ENCODE data around the gene ZNHIT3.
A peak's percentile ranks its signal among the peaks of the same experiment; 100 is the strongest.

Gene ZNHIT3

GRCh38 chr17:36534840-36535668, 48.6 kb downstream of the ZNHIT3 start, which contains the start of the genes MYO19 and PIGW:
TSS of gene MYO19 (minus strand) at chr17:36534868. CDS start at chr17:36532538, 2,330 bp downstream.
TSS of gene PIGW (plus strand) at chr17:36534987. CDS start at chr17:36537102, 2,115 bp downstream.
- Histone ChIP-seq H3K27me3 (ENCODE audit: insufficient read depth, low read length) (no peaks in the 10 kb centered on the region), H2BK12ac (ENCODE audit: low read length) (peak within 1 kb of the TSS; percentile 18), H3K18ac (ENCODE audit: low read length) (peak within 1 kb of the TSS; percentile 77), H2BK120ac (ENCODE audit: insufficient read depth, low read length, poor library complexity) (peak within 1 kb of the TSS; percentile 89), H3K79me1 (ENCODE audit: low read length) (peaks cover 19% of the 10 kb centered on the region), H2BK5ac (ENCODE audit: low read depth, low read length, poor library complexity) (peak within 1 kb of the TSS; percentile 68), H2AK5ac (ENCODE audit: low read length) (peak within 1 kb of the TSS; percentile 92), H3K4ac (ENCODE audit: low read depth, low read length) (peak within 1 kb of the TSS; percentile 74), H3K27ac (ENCODE audit: low read depth, low read length) (peak within 1 kb of the TSS; percentile 89), H3K23ac (ENCODE audit: low read length) (no peak within 1 kb of the TSS), H3K4me2 (ENCODE audit: low read length) (peak within 1 kb of the TSS; percentile 78), H3K14ac (ENCODE audit: low read length) (peak within 1 kb of the TSS; percentile 98), H3K4me1 (ENCODE audit: control insufficient read depth in 1 of 2, insufficient read depth in 2 of 2, low read length in 2 of 2) (peaks cover 0 to 8% of the 10 kb centered on the region in 2 experiments), H4K8ac (ENCODE audit: low read depth, low read length) (peak within 1 kb of the TSS; percentile 95), H3K79me2 (ENCODE audit: control insufficient read depth, insufficient read depth, low read length, poor library complexity) (peaks cover 12% of the 10 kb centered on the region), H4K91ac (ENCODE audit: low read depth, low read length) (peak within 1 kb of the TSS; percentile 95), H4K12ac (ENCODE audit: low read depth, low read length) (peak within 1 kb of the TSS; percentile 84), H3K36me3 (ENCODE audit: control insufficient read depth in 1 of 2, insufficient read depth in 2 of 2, low read length in 2 of 2) (peaks cover 14 to 25% of the 10 kb centered on the region in 2 experiments), H2AFZ (ENCODE audit: insufficient read depth, low read length, poor library complexity) (peak within 1 kb of the TSS; percentile 89), H3K9ac (ENCODE audit: low read length) (peak within 1 kb of the TSS; percentile 93), H3K4me3 (ENCODE audit: low read depth, low read length) (peak within 1 kb of the TSS; percentile 94), H3K9me3 (ENCODE audit: insufficient read depth, low read depth, low read length) (no peaks in the 10 kb centered on the region)
- peak; percentile 92 to 93 for DNase-seq
- WGBS (ENCODE audit: extremely low coverage, insufficient coverage, insufficient read length) = no CpG with 5 or more reads among the region's 83 CpGs

GRCh38 chr17:36535669-36536081, 49.2 kb downstream of the ZNHIT3 start:
- Histone ChIP-seq H3K79me2 (ENCODE audit: control insufficient read depth, insufficient read depth, low read length, poor library complexity) (peaks cover 12% of the 10 kb centered on the region), H3K9me3 (ENCODE audit: insufficient read depth, low read depth, low read length) (no peaks in the 10 kb centered on the region), H3K4ac (ENCODE audit: low read depth, low read length) (no peak overlapping the region), H2BK120ac (ENCODE audit: insufficient read depth, low read length, poor library complexity) (no peak overlapping the region), H3K9ac (ENCODE audit: low read length) (peak overlapping the region; percentile 53), H3K79me1 (ENCODE audit: low read length) (peaks cover 19% of the 10 kb centered on the region), H3K36me3 (ENCODE audit: control insufficient read depth in 1 of 2, insufficient read depth in 2 of 2, low read length in 2 of 2) (peaks cover 14 to 25% of the 10 kb centered on the region in 2 experiments), H2AFZ (ENCODE audit: insufficient read depth, low read length, poor library complexity) (no peak overlapping the region), H4K8ac (ENCODE audit: low read depth, low read length) (peak overlapping the region; percentile 95), H3K4me2 (ENCODE audit: low read length) (peak overlapping the region; percentile 78), H3K23ac (ENCODE audit: low read length) (no peak overlapping the region), H2BK12ac (ENCODE audit: low read length) (no peak overlapping the region), H3K27ac (ENCODE audit: low read depth, low read length) (peak overlapping the region; percentile 69), H3K14ac (ENCODE audit: low read length) (no peak overlapping the region), H4K91ac (ENCODE audit: low read depth, low read length) (peak overlapping the region; percentile 25), H2BK5ac (ENCODE audit: low read depth, low read length, poor library complexity) (peak overlapping the region; percentile 49), H3K4me1 (ENCODE audit: control insufficient read depth in 1 of 2, insufficient read depth in 2 of 2, low read length in 2 of 2) (peaks cover 0 to 8% of the 10 kb centered on the region in 2 experiments), H3K27me3 (ENCODE audit: insufficient read depth, low read length) (no peaks in the 10 kb centered on the region), H3K4me3 (ENCODE audit: low read depth, low read length) (peak overlapping the region; percentile 94), H4K12ac (ENCODE audit: low read depth, low read length) (peak overlapping the region; percentile 45), H2AK5ac (ENCODE audit: low read length) (no peak overlapping the region), H3K18ac (ENCODE audit: low read length) (no peak overlapping the region)
- WGBS (ENCODE audit: extremely low coverage, insufficient coverage, insufficient read length) = no CpG with 5 or more reads among the region's 15 CpGs
- DNase-seq = no peak

GRCh38 chr17:36540696-36541095, 54.2 kb downstream of the ZNHIT3 start:
- no peak overlapping the region for H3K9ac ChIP-seq (ENCODE audit: low read length)
- no peak overlapping the region for H2BK5ac ChIP-seq (ENCODE audit: low read depth, low read length, poor library complexity)
- no peak overlapping the region for H2AFZ ChIP-seq (ENCODE audit: insufficient read depth, low read length, poor library complexity)
- no peak overlapping the region for H4K8ac ChIP-seq (ENCODE audit: low read depth, low read length)
- H3K4me1 ChIP-seq (ENCODE audit: control insufficient read depth in 1 of 2, insufficient read depth in 2 of 2, low read length in 2 of 2) = peaks cover 2 to 3% of the 10 kb centered on the region in 2 experiments
- no peaks in the 10 kb centered on the region for H3K9me3 ChIP-seq (ENCODE audit: insufficient read depth, low read depth, low read length)
- H3K4ac ChIP-seq (ENCODE audit: low read depth, low read length) = no peak overlapping the region
- H3K79me2 ChIP-seq (ENCODE audit: control insufficient read depth, insufficient read depth, low read length, poor library complexity) = peaks cover 12% of the 10 kb centered on the region
- H3K4me3 ChIP-seq (ENCODE audit: low read depth, low read length) = no peak overlapping the region
- no peak overlapping the region for H2BK120ac ChIP-seq (ENCODE audit: insufficient read depth, low read length, poor library complexity)
- H3K36me3 ChIP-seq (ENCODE audit: control insufficient read depth in 1 of 2, insufficient read depth in 2 of 2, low read length in 2 of 2) = peaks cover 0 to 1% of the 10 kb centered on the region in 2 experiments
- no peak overlapping the region for H3K14ac ChIP-seq (ENCODE audit: low read length)
- H2BK12ac ChIP-seq (ENCODE audit: low read length) = no peak overlapping the region
- WGBS (ENCODE audit: extremely low coverage, insufficient coverage, insufficient read length) = no CpG with 5 or more reads among the region's 3 CpGs
- H4K91ac ChIP-seq (ENCODE audit: low read depth, low read length) = no peak overlapping the region
- H3K27ac ChIP-seq (ENCODE audit: low read depth, low read length) = no peak overlapping the region
- no peak for DNase-seq
- peaks cover 15% of the 10 kb centered on the region for H3K79me1 ChIP-seq (ENCODE audit: low read length)
- H3K18ac ChIP-seq (ENCODE audit: low read length) = no peak overlapping the region
- no peak overlapping the region for H4K12ac ChIP-seq (ENCODE audit: low read depth, low read length)
- H2AK5ac ChIP-seq (ENCODE audit: low read length) = no peak overlapping the region
- no peaks in the 10 kb centered on the region for H3K27me3 ChIP-seq (ENCODE audit: insufficient read depth, low read length)
- no peak overlapping the region for H3K4me2 ChIP-seq (ENCODE audit: low read length)
- H3K23ac ChIP-seq (ENCODE audit: low read length) = no peak overlapping the region

- WGBS (ENCODE audit: extremely low coverage, insufficient coverage, insufficient read length) = no CpG with 5 or more reads among the region's 15 CpGs
- DNase-seq = no peak
- no peak overlapping the region for H2AFZ ChIP-seq (ENCODE audit: insufficient read depth, low read length, poor library complexity)
- H3K79me1 ChIP-seq (ENCODE audit: low read length) = peaks cover 16% of the 10 kb centered on the region
- no peak overlapping the region for H4K91ac ChIP-seq (ENCODE audit: low read depth, low read length)
- H2BK120ac ChIP-seq (ENCODE audit: insufficient read depth, low read length, poor library complexity) = no peak overlapping the region
- no peak overlapping the region for H3K23ac ChIP-seq (ENCODE audit: low read length)
- H2AK5ac ChIP-seq (ENCODE audit: low read length) = no peak overlapping the region
- H3K36me3 ChIP-seq (ENCODE audit: control insufficient read depth in 1 of 2, insufficient read depth in 2 of 2, low read length in 2 of 2) = peaks cover 0 to 1% of the 10 kb centered on the region in 2 experiments
- H3K4me2 ChIP-seq (ENCODE audit: low read length) = no peak overlapping the region
- no peak overlapping the region for H4K12ac ChIP-seq (ENCODE audit: low read depth, low read length)
- no peak overlapping the region for H2BK12ac ChIP-seq (ENCODE audit: low read length)
- H3K4me1 ChIP-seq (ENCODE audit: control insufficient read depth in 1 of 2, insufficient read depth in 2 of 2, low read length in 2 of 2) = peaks cover 0 to 3% of the 10 kb centered on the region in 2 experiments
- no peak overlapping the region for H4K8ac ChIP-seq (ENCODE audit: low read depth, low read length)
- H3K14ac ChIP-seq (ENCODE audit: low read length) = no peak overlapping the region
- no peaks in the 10 kb centered on the region for H3K27me3 ChIP-seq (ENCODE audit: insufficient read depth, low read length)
- H2BK5ac ChIP-seq (ENCODE audit: low read depth, low read length, poor library complexity) = no peak overlapping the region
- H3K79me2 ChIP-seq (ENCODE audit: control insufficient read depth, insufficient read depth, low read length, poor library complexity) = peaks cover 16% of the 10 kb centered on the region
- no peak overlapping the region for H3K9ac ChIP-seq (ENCODE audit: low read length)
- no peak overlapping the region for H3K18ac ChIP-seq (ENCODE audit: low read length)
- no peaks in the 10 kb centered on the region for H3K9me3 ChIP-seq (ENCODE audit: insufficient read depth, low read depth, low read length)
- H3K4ac ChIP-seq (ENCODE audit: low read depth, low read length) = no peak overlapping the region
- no peak overlapping the region for H3K4me3 ChIP-seq (ENCODE audit: low read depth, low read length)
- no peak overlapping the region for H3K27ac ChIP-seq (ENCODE audit: low read depth, low read length)
Observed at GRCh38 chr17:36542755-36543154, 56.3 kb downstream of the ZNHIT3 start.
